Liver (tissue), 9 donors: ENCODE results near the gene NKD1. TPM values are rescaled to one million over a fixed set of nuclear protein-coding genes. Genes with fewer than 3 reads are reported as not detected.

Experiments
- DNase-seq: peaks from one replicate; pipeline ENCODE4 v3.0.0-alpha.2; 2017; ENCODE audit warnings: low spot score
- H3K27ac ChIP-seq, 2 donors: one replicate each; pipeline ENCODE4 v1.7.0; 2013; ENCODE audit warnings: inconsistent platforms in 2 of 2, low read length in 2 of 2, control low read depth in 1 of 2, low read depth in 1 of 2, mild to moderate bottlenecking in 1 of 2
- H3K27me3 ChIP-seq, 4 donors: one replicate each; pipeline versions ENCODE4 v1.6.1 to v1.7.0; 2013; ENCODE audit warnings: low read length in 3 of 4, inconsistent platforms in 1 of 4, mild to moderate bottlenecking in 1 of 4, moderate library complexity in 1 of 4; ENCODE audit not compliant: control insufficient read depth in 4 of 4, insufficient read depth in 4 of 4
- H3K36me3 ChIP-seq, 4 donors: one replicate each; pipeline versions ENCODE4 v1.6.1 to v1.7.0; 2013; ENCODE audit warnings: low read length in 3 of 4, mild to moderate bottlenecking in 3 of 4, low read depth in 1 of 4, moderate library complexity in 1 of 4; ENCODE audit not compliant: control insufficient read depth in 4 of 4, insufficient read depth in 3 of 4
- H3K4me1 ChIP-seq, 4 donors: one replicate each; pipeline versions ENCODE4 v1.6.1 to v1.7.0; 2013; ENCODE audit warnings: low read length in 3 of 4, mild to moderate bottlenecking in 3 of 4, moderate library complexity in 1 of 4; ENCODE audit not compliant: control insufficient read depth in 4 of 4, insufficient read depth in 4 of 4
- H3K4me3 ChIP-seq, 3 donors: one replicate each; pipeline versions ENCODE4 v1.6.1 to v1.7.0; 2013; ENCODE audit warnings: low read length in 3 of 3, control low read depth in 1 of 3, low read depth in 1 of 3, mild to moderate bottlenecking in 1 of 3
- H3K9ac ChIP-seq, 2 donors: one replicate each; pipeline ENCODE4 v1.7.0; 2013; ENCODE audit warnings: low read length in 2 of 2, mild to moderate bottlenecking in 2 of 2, moderate library complexity in 2 of 2, control low read depth in 1 of 2, low read depth in 1 of 2
- H3K9me3 ChIP-seq, 4 donors: one replicate each; pipeline versions ENCODE4 v1.6.1 to v1.7.0; 2013; ENCODE audit warnings: low read length in 3 of 4; ENCODE audit not compliant: control insufficient read depth in 4 of 4
- ATF3 ChIP-seq: IDR thresholded peaks from 2 replicates; pipeline ENCODE4 v1.6.1; 2016; ENCODE audit warnings: antibody characterized with exemption
- FOXA1 ChIP-seq: IDR thresholded peaks from 2 replicates; pipeline ENCODE4 v1.6.1; 2016; ENCODE audit warnings: antibody characterized with exemption
- FOXA2 ChIP-seq: IDR thresholded peaks from 2 replicates; pipeline ENCODE4 v1.6.1; 2016; ENCODE audit warnings: antibody characterized with exemption
- HNF4A ChIP-seq, 2 donors: conservative IDR thresholded peaks; 2 replicates each; pipeline ENCODE4 v1.6.1; 2016; ENCODE audit warnings: antibody characterized with exemption in 2 of 2, mild to moderate bottlenecking in 2 of 2
- HNF4G ChIP-seq: IDR thresholded peaks from 2 replicates; pipeline ENCODE4 v1.6.1; 2016; ENCODE audit warnings: antibody characterized with exemption
- JUND ChIP-seq, 2 donors: IDR thresholded peaks; 2 replicates each; pipeline ENCODE4 v1.6.1; 2016; ENCODE audit warnings: antibody characterized with exemption in 2 of 2
- RAD21 ChIP-seq, 2 donors: IDR thresholded peaks; 2 replicates each; pipeline ENCODE4 v1.6.1; 2016; ENCODE audit warnings: antibody characterized with exemption in 2 of 2, mild to moderate bottlenecking in 2 of 2
- REST ChIP-seq: IDR thresholded peaks from 2 replicates; pipeline ENCODE4 v1.6.1; 2016; ENCODE audit warnings: antibody characterized with exemption, mild to moderate bottlenecking
- RXRA ChIP-seq, 2 donors: IDR thresholded peaks; 2 replicates each; pipeline ENCODE4 v1.6.1; 2017 to 2018; ENCODE audit warnings: antibody characterized with exemption in 2 of 2, mild to moderate bottlenecking in 1 of 2
- TAF1 ChIP-seq: conservative IDR thresholded peaks from 2 replicates; pipeline ENCODE4 v1.6.1; 2016; ENCODE audit warnings: antibody characterized with exemption, mild to moderate bottlenecking
- YY1 ChIP-seq: IDR thresholded peaks from 2 replicates; pipeline ENCODE4 v1.6.1; 2016; ENCODE audit warnings: antibody characterized with exemption, mild to moderate bottlenecking
- ZBTB33 ChIP-seq: IDR thresholded peaks from 2 replicates; pipeline ENCODE4 v1.6.1; 2016; ENCODE audit warnings: antibody characterized with exemption
- WGBS: extraction: QIAGEN DNeasy Blood & Tissue Kit; methylation state at CpG from one replicate; pipeline ENCODE4 v1.1.7; 2013; 5-methylcytosine and 5-hydroxymethylcytosine counted together
- polyA plus RNA-seq, 2 donors: library from polyadenylated mRNA; stranded (reverse) in 1 of 2; unstranded in 1 of 2; fragments of 200-250 nt in 1 of 2; fragments of >200 nt in 1 of 2; fragmentation: Nextera tagmentation in 1 of 2; extraction: Ambion mirVana in 1 of 2; gene quantifications; one replicate each; pipeline versions ENCODE4 v1.2.1 to v1.2.3, GENCODE V29; 2013 to 2015
- total RNA-seq, 2 donors: library from RNA; depleted of rRNA; stranded (reverse); fragments of >200 nt; gene quantifications; one replicate each; pipeline ENCODE4 v1.2.3, GENCODE V29; 2014
- donor health status: healthy.
- donor health status: healthy.
- donor health status: healthy.
- donor health status: healthy.
- donor health status: healthy.

The NKD1 gene
- total and polyA plus RNA-seq, 4 donors, result 0.28 to 3.5 (median 0.85) TPM

DNA sequence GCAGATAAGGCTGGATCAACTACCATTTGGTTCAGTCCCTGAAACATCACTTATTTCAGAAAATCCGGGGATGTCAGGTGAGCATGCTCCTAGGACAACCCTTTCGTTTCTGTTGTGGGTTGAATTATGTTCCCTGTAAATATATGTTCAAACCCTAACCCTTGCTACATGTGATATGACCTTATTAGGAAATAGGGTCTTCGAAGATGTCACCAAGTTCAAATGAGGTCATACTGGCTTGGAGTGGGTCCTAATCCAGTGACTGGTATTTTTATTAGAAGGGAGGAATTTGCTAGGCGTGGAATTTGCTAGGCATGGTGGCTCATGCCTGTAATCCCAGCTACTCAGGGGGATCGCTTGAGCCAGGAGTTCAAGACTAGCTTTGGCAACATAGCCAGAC lies 111.6 kb downstream of the NKD1 start (continued):
- TF ChIP-seq FOXA2 (no peak), REST (no peak), RAD21 (IDR thresholded peaks at IDR 0.05) (no peak), TAF1 (no peak), YY1 (no peak), HNF4G (no peak)

DNA sequence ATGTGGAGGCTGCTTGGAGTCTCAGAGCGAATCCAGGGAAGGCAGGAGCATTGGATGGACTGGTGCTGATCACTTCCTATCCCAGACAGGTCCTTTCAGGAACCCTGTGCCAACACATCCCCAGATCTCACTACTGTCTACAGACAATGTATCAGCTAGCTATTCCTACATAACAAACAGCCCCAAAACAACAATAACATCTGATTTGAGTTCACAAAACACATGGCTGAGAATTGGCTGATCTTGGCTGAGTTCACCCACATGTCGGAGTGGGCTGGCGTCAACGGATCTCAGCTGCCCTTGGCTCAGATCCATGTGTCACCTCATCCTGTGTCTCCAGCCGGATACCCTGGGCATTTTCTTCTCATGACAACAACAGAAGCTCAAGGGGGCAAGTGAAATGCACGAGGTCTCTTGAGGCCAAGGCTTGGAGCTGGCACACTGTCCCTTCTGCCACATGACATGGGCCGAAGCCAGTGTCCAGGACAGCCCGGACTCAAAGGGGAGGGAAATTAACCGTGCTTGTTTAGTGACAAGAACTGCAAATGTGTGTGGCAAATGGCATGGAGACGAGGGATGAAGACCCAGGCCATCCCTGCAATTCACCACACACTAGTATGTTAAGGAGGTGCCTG lies 114.2 kb downstream of the NKD1 start:
- no peak for DNase-seq
- no peak overlapping the region for H3K27ac ChIP-seq
- no peaks in the 10 kb centered on the region for H3K9me3 ChIP-seq
- H3K27me3 ChIP-seq, result no peaks in the 10 kb centered on the region
- TF ChIP-seq RAD21 (IDR thresholded peaks at IDR 0.05), result no peak
- H3K36me3 ChIP-seq, result no peaks in the 10 kb centered on the region
- peaks cover 0 to 2% (median 0%) of the 10 kb centered on the region in 4 donors for H3K4me1 ChIP-seq
- H3K4me3 ChIP-seq, result no peak overlapping the region
- no peak overlapping the region for H3K9ac ChIP-seq
- 90% methylated on average over 10 of the region's 10 CpGs for WGBS

- Histone ChIP-seq H3K9me3 (no peaks in the 10 kb centered on the region), H3K27me3 (no peaks in the 10 kb centered on the region), H3K36me3 (no peaks in the 10 kb centered on the region), H3K4me3 (no peak overlapping the region), H3K4me1 (peaks cover 5 to 14% (median 7%) of the 10 kb centered on the region in 4 donors), H3K9ac (no peak overlapping the region), H3K27ac (no peak overlapping the region)
- no peak for TF ChIP-seq ZBTB33
- no peak for TF ChIP-seq HNF4A (conservative IDR thresholded peaks at IDR 0.05)
- no peak for TF ChIP-seq RXRA (IDR thresholded peaks at IDR 0.05)
- no peak for TF ChIP-seq FOXA2
- TF ChIP-seq JUND (IDR thresholded peaks at IDR 0.05), result no peak
- TF ChIP-seq FOXA1, result no peak
- no peak for TF ChIP-seq ATF3
- DNase-seq, result no peak
- WGBS, result 88% methylated on average over 5 of the region's 5 CpGs
Measured at GRCh38 chr16:50664270-50664669, 116.1 kb downstream of the NKD1 start.
